CD4-positive, alpha-beta T cell (primary cell): ENCODE data around the gene VLDLR. TPM values are rescaled to one million over a fixed set of nuclear protein-coding genes. Genes with fewer than 3 reads are reported as not detected.

ENCODE experiments used
- ATAC-seq: fragments of 200-7000 bp; cut with Tn5 transposase; one replicate; pipeline ENCODE4 v1.10.0; 2022; ENCODE audit warnings: mild to moderate bottlenecking; ENCODE audit not compliant: poor library complexity
- CTCF ChIA-PET: fragments of 350-600 bp; sonication (Branson Sonifier 250); formaldehyde crosslinking; loops from one replicate; lab custom pipeline; 2021; ENCODE audit warnings: antibody characterized with exemption, inconsistent platforms; lab: Charles Lee
- POLR2A ChIA-PET: fragments of 350-600 bp; sonication (Branson Sonifier 250); formaldehyde crosslinking; loops from one replicate; lab custom pipeline; 2021; ENCODE audit warnings: antibody characterized with exemption, inconsistent platforms; lab: Charles Lee
- DNase-seq, 14 experiments: peaks; one replicate each; pipeline ENCODE4 v3.0.0-alpha.2; 2013 to 2020; ENCODE audit warnings: mixed read lengths in 2 of 14
- H3K27ac ChIP-seq, 2 donors: one replicate each; pipeline versions ENCODE4 v1.5.1 to v1.7.0; 2013; ENCODE audit warnings: low read length in 2 of 2, low read depth in 1 of 2, mild to moderate bottlenecking in 1 of 2
- H3K27me3 ChIP-seq, 2 experiments: 1 replicate in 1 of 2; 2 replicates in 1 of 2; pipeline versions ENCODE4 v1.6.1 to v1.7.0; 2013; ENCODE audit warnings: low read length in 2 of 2, control low read depth in 1 of 2, mild to moderate bottlenecking in 1 of 2, moderate library complexity in 1 of 2; ENCODE audit not compliant: insufficient read depth in 2 of 2, control insufficient read depth in 1 of 2
- H3K36me3 ChIP-seq: one replicate; pipeline ENCODE4 v1.6.1; 2013; ENCODE audit warnings: low read length, control low read depth; ENCODE audit not compliant: insufficient read depth
- H3K4me1 ChIP-seq: one replicate; pipeline ENCODE4 v1.6.1; 2013; ENCODE audit warnings: low read length, control low read depth; ENCODE audit not compliant: insufficient read depth
- H3K4me3 ChIP-seq: one replicate; pipeline ENCODE4 v1.5.1; 2013; ENCODE audit warnings: mild to moderate bottlenecking, low read length, moderate library complexity
- H3K9me3 ChIP-seq, 2 experiments: 1 replicate in 1 of 2; 2 replicates in 1 of 2; pipeline versions ENCODE4 v1.6.1 to v1.7.0; 2013; ENCODE audit warnings: low read length in 2 of 2, mild to moderate bottlenecking in 2 of 2, control low read depth in 1 of 2, moderate library complexity in 1 of 2; ENCODE audit not compliant: control insufficient read depth in 1 of 2, insufficient read depth in 1 of 2
- H3K27ac Mint-ChIP-seq: one replicate; pipeline ENCODE4 v1.8.0; 2020; ENCODE audit warnings: mixed read lengths
- H3K27me3 Mint-ChIP-seq: one replicate; pipeline ENCODE4 v1.8.0; 2021; ENCODE audit warnings: mixed read lengths
- H3K36me3 Mint-ChIP-seq: one replicate; pipeline ENCODE4 v1.8.0; 2021; ENCODE audit warnings: low read depth, mixed read lengths
- H3K4me1 Mint-ChIP-seq: one replicate; pipeline ENCODE4 v1.8.0; 2021; ENCODE audit warnings: low read depth, mixed read lengths
- H3K4me3 Mint-ChIP-seq: one replicate; pipeline ENCODE4 v1.8.0; 2020; ENCODE audit warnings: mild to moderate bottlenecking, mixed read lengths
- H3K9me3 Mint-ChIP-seq: one replicate; pipeline ENCODE4 v1.8.0; 2020; ENCODE audit warnings: mixed read lengths
- CTCF ChIP-seq: fragments of 200-600 bp; IDR thresholded peaks from one replicate; pipeline ENCODE4 v1.8.0; 2022; ENCODE audit warnings: antibody characterized with exemption, mild to moderate bottlenecking
- intact Hi-C, 2 experiments: fragments of 100-400 bp; cut with DNase I in 1 of 2; cut with micrococcal nuclease in 1 of 2; formaldehyde crosslinking; loops; one replicate each; pipeline versions ENCODE4 v1.15.1 to v1.9.0; 2023 to 2025; cut with DNase I, micrococcal nuclease
- total RNA-seq, 174 experiments: library from RNA in 2 of 174; stranded (reverse) in 2 of 174; gene quantifications; one replicate each; pipeline ENCODE4 v1.2.3 and lab custom pipeline; 2021 to 2026

VLDLR gene
- total RNA-seq, 2 experiments from 2014 or later, result 0.08 TPM; not detected in 1

- no peaks in the 10 kb centered on the region for H3K36me3 Mint-ChIP-seq
- no peak for TF ChIP-seq CTCF
- Histone ChIP-seq H3K27me3 (no peaks in the 10 kb centered on the region), H3K4me1 (no peaks in the 10 kb centered on the region), H3K27ac (no peak overlapping the region), H3K9me3 (peaks cover 0 to 4% of the 10 kb centered on the region in 2 experiments), H3K4me3 (no peak overlapping the region), H3K36me3 (no peaks in the 10 kb centered on the region)
- POLR2A ChIA-PET, result no interaction called here
- intact Hi-C loops, result no loop called here
- H3K9me3 Mint-ChIP-seq, result no peaks in the 10 kb centered on the region
- no peaks in the 10 kb centered on the region for H3K4me1 Mint-ChIP-seq
- DNase-seq (no peak), ATAC-seq (no peak)
- no peak overlapping the region for H3K27ac Mint-ChIP-seq
- H3K27me3 Mint-ChIP-seq, result no peaks in the 10 kb centered on the region
- no peak overlapping the region for H3K4me3 Mint-ChIP-seq
- CTCF ChIA-PET, result no interaction called here
Observed at GRCh38 chr9:2662496-2662895, 40.9 kb downstream of the VLDLR start.

GRCh38 chr9:2663461-2664173, 42.0 kb downstream of the VLDLR start:
- DNase-seq (no peak), ATAC-seq (no peak)
- no peak for TF ChIP-seq CTCF
- CTCF ChIA-PET, result no interaction called here
- no peaks in the 10 kb centered on the region for H3K36me3 ChIP-seq
- no peaks in the 10 kb centered on the region for H3K9me3 Mint-ChIP-seq
- H3K27me3 Mint-ChIP-seq, result no peaks in the 10 kb centered on the region
- intact Hi-C loops, result no loop called here
- H3K27ac ChIP-seq, result no peak overlapping the region
- H3K36me3 Mint-ChIP-seq, result no peaks in the 10 kb centered on the region
- H3K4me3 Mint-ChIP-seq, result no peak overlapping the region
- H3K4me1 ChIP-seq, result no peaks in the 10 kb centered on the region
- no peak overlapping the region for H3K4me3 ChIP-seq
- no peaks in the 10 kb centered on the region for H3K27me3 ChIP-seq
- POLR2A ChIA-PET, result no interaction called here
- no peaks in the 10 kb centered on the region for H3K4me1 Mint-ChIP-seq
- H3K9me3 ChIP-seq, result peaks cover 0 to 4% of the 10 kb centered on the region in 2 experiments
- H3K27ac Mint-ChIP-seq, result no peak overlapping the region

GRCh38 chr9:2664174-2665065, 42.8 kb downstream of the VLDLR start:
- H3K27me3 ChIP-seq, result no peaks in the 10 kb centered on the region
- H3K9me3 ChIP-seq, result peaks cover 0 to 4% of the 10 kb centered on the region in 2 experiments
- H3K27me3 Mint-ChIP-seq, result no peaks in the 10 kb centered on the region
- DNase-seq (no peak), ATAC-seq (no peak)
- TF ChIP-seq CTCF, result no peak
- no peaks in the 10 kb centered on the region for H3K36me3 ChIP-seq
- H3K4me3 ChIP-seq, result no peak overlapping the region
- no peak overlapping the region for H3K27ac ChIP-seq
- H3K4me1 ChIP-seq, result no peaks in the 10 kb centered on the region
- no peak overlapping the region for H3K4me3 Mint-ChIP-seq
- POLR2A ChIA-PET, result no interaction called here
- H3K4me1 Mint-ChIP-seq, result no peaks in the 10 kb centered on the region
- intact Hi-C loops, result no loop called here
- H3K27ac Mint-ChIP-seq, result no peak overlapping the region
- CTCF ChIA-PET, result no interaction called here
- no peaks in the 10 kb centered on the region for H3K9me3 Mint-ChIP-seq
- H3K36me3 Mint-ChIP-seq, result no peaks in the 10 kb centered on the region
